ENCODE results near the gene STARD13. TPM values are rescaled to one million over a fixed set of nuclear protein-coding genes. Genes with fewer than 3 reads are reported as not detected.

The STARD13 gene
- total RNA-seq, 1 experiment from 2014 or later = 2.1 TPM

DNA sequence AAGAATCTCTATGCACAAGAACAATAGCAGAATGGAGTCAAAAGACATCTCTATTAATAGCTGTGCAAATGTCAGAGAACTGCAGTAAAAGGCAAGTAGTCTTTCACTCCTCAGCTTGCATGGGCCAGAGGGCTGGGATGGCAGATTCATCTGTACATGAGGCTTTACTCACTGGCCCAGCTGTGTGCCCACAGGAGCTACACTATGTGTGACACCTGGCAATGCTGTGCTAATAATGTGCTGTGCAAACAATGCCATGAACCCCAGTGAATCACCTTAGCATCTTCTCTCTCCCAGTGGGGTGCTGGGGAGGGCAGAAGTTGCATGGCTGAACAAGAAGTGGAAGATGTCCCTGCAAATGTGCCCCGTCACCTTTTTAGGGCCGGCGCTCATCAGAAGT is 196.2 kb downstream of the STARD13 start:
- no peak overlapping the region for H3K9ac ChIP-seq (ENCODE audit: extremely low read depth, insufficient read length, low read length)
- H3K27ac Mint-ChIP-seq = no peak overlapping the region
- H3K23me2 ChIP-seq (ENCODE audit: insufficient read length, low read depth, low read length, poor library complexity, severe bottlenecking) = no peaks in the 10 kb centered on the region
- H2BK15ac ChIP-seq (ENCODE audit: low read depth, low read length) = no peak overlapping the region
- H3K9me3 ChIP-seq (ENCODE audit: control insufficient read depth, low read depth, low read length) = no peaks in the 10 kb centered on the region
- no peaks in the 10 kb centered on the region for H3K27me3 ChIP-seq (ENCODE audit: insufficient read depth, low read length)
- no peak overlapping the region for H3K4me3 Mint-ChIP-seq
- no peak overlapping the region for H3K4me2 ChIP-seq (ENCODE audit: insufficient read depth, insufficient read length, low read length)
- H2BK120ac ChIP-seq (ENCODE audit: low read depth, low read length, poor library complexity, severe bottlenecking) = no peak overlapping the region
- no peak overlapping the region for H2AK5ac ChIP-seq (ENCODE audit: insufficient read length, low read length)
- H2BK5ac ChIP-seq (ENCODE audit: insufficient read length, low read length) = no peak overlapping the region
- peaks cover 11% of the 10 kb centered on the region; the same call in 1 of the 2 replicates for H3K4me1 ChIP-seq (ENCODE audit: insufficient read depth, low read length)
- no peak overlapping the region for H3K14ac ChIP-seq (ENCODE audit: insufficient read depth, low read length)
- WGBS (ENCODE audit: extremely low coverage, insufficient read length, low lambda C conversion rate) = no CpG with 5 or more reads among the region's 3 CpGs
- H3K79me1 ChIP-seq (ENCODE audit: insufficient read depth, low read depth, low read length, poor library complexity, severe bottlenecking) = no peaks in the 10 kb centered on the region
- TF ChIP-seq, protein P1, sequence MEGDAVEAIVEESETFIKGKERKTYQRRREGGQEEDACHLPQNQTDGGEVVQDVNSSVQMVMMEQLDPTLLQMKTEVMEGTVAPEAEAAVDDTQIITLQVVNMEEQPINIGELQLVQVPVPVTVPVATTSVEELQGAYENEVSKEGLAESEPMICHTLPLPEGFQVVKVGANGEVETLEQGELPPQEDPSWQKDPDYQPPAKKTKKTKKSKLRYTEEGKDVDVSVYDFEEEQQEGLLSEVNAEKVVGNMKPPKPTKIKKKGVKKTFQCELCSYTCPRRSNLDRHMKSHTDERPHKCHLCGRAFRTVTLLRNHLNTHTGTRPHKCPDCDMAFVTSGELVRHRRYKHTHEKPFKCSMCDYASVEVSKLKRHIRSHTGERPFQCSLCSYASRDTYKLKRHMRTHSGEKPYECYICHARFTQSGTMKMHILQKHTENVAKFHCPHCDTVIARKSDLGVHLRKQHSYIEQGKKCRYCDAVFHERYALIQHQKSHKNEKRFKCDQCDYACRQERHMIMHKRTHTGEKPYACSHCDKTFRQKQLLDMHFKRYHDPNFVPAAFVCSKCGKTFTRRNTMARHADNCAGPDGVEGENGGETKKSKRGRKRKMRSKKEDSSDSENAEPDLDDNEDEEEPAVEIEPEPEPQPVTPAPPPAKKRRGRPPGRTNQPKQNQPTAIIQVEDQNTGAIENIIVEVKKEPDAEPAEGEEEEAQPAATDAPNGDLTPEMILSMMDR (conservative IDR thresholded peaks at IDR 0.05) = no peak
- H2BK20ac ChIP-seq (ENCODE audit: low read depth, low read length, poor library complexity, severe bottlenecking) = no peak overlapping the region
- no peak overlapping the region for H3K27ac ChIP-seq (ENCODE audit: insufficient read length, low read depth, low read length)
- H3K18ac ChIP-seq (ENCODE audit: insufficient read length, low read depth, low read length) = no peak overlapping the region
- H3K4me1 Mint-ChIP-seq = peaks cover 25 to 28% of the 10 kb centered on the region in 2 experiments
- H3K36me3 Mint-ChIP-seq (ENCODE audit: insufficient read depth in 1 of 3, low read depth in 3 of 3) = no peaks in the 10 kb centered on the region
- no peaks in the 10 kb centered on the region; the same call in none of the 2 replicates for H3K27me3 Mint-ChIP-seq (ENCODE audit: low read depth)
- H3K56ac ChIP-seq (ENCODE audit: insufficient read length, low read depth, low read length) = no peak overlapping the region
- no peak for DNase-seq
- H4K8ac ChIP-seq (replicated peaks; ENCODE audit: insufficient read length, low read depth, low read length) = no peak overlapping the region
- no peaks in the 10 kb centered on the region for H3K79me2 ChIP-seq (ENCODE audit: insufficient read depth, low read length)
- no peak overlapping the region for H2AFZ ChIP-seq (ENCODE audit: low read length)
- H4K20me1 ChIP-seq (ENCODE audit: control insufficient read depth, insufficient read depth, insufficient read length) = no peaks in the 10 kb centered on the region
- no peak overlapping the region for H4K91ac ChIP-seq (ENCODE audit: insufficient read length, low read depth, low read length)
- no peak overlapping the region for H2BK12ac ChIP-seq (ENCODE audit: insufficient read length, low read depth, low read length)
- no peak overlapping the region for H3K23ac ChIP-seq (ENCODE audit: insufficient read length, low read depth, low read length)
- H4K5ac ChIP-seq (ENCODE audit: insufficient read length, low read depth, low read length) = no peak overlapping the region
- H3K9me3 Mint-ChIP-seq = no peaks in the 10 kb centered on the region
- no peak overlapping the region for H3T11ph ChIP-seq (ENCODE audit: low read length)
- H3K4ac ChIP-seq (ENCODE audit: low read depth, low read length) = no peak overlapping the region

Data from H9 (cell line).